H9 (cell line): ENCODE measurements around the gene HSPA6. TPM values are rescaled to one million over a fixed set of nuclear protein-coding genes. Genes with fewer than 3 reads are reported as not detected.

Experiments
- DNase-seq: peaks from one replicate; pipeline ENCODE4 v3.0.0-alpha.2; 2017
- H2AFZ ChIP-seq: one replicate; pipeline ENCODE4 v1.6.1; 2013; ENCODE audit warnings: mild to moderate bottlenecking, low read length, control low read depth, moderate library complexity
- H2AK5ac ChIP-seq: 2 replicates; pipeline ENCODE4 v1.6.1; 2013; ENCODE audit warnings: low read length, control low read depth, mixed read lengths; ENCODE audit not compliant: insufficient read length
- H2BK120ac ChIP-seq: one replicate; pipeline ENCODE4 v1.6.1; 2013; ENCODE audit warnings: low read depth, mild to moderate bottlenecking, low read length, control low read depth, inconsistent platforms; ENCODE audit not compliant: poor library complexity, severe bottlenecking
- H2BK12ac ChIP-seq: 2 replicates; pipeline ENCODE4 v1.6.1; 2013; ENCODE audit warnings: low read length, control low read depth, mixed read lengths, low read depth; ENCODE audit not compliant: insufficient read length
- H2BK15ac ChIP-seq: 2 replicates; pipeline ENCODE4 v1.6.1; 2013; ENCODE audit warnings: low read depth, low read length, control low read depth
- H2BK20ac ChIP-seq: one replicate; pipeline ENCODE4 v1.6.1; 2013; ENCODE audit warnings: low read depth, mild to moderate bottlenecking, low read length, control low read depth, inconsistent platforms; ENCODE audit not compliant: poor library complexity, severe bottlenecking
- H2BK5ac ChIP-seq: 2 replicates; pipeline ENCODE4 v1.6.1; 2013; ENCODE audit warnings: low read length, control low read depth, mixed read lengths; ENCODE audit not compliant: insufficient read length
- H3K14ac ChIP-seq: 2 replicates; pipeline ENCODE4 v1.6.1; 2013; ENCODE audit warnings: low read length, control low read depth; ENCODE audit not compliant: insufficient read depth
- H3K18ac ChIP-seq: 2 replicates; pipeline ENCODE4 v1.6.1; 2013; ENCODE audit warnings: low read depth, mild to moderate bottlenecking, mixed read lengths, low read length, control low read depth; ENCODE audit not compliant: insufficient read length
- H3K23ac ChIP-seq: 2 replicates; pipeline ENCODE4 v1.6.1; 2013; ENCODE audit warnings: low read length, control low read depth, mixed read lengths, low read depth; ENCODE audit not compliant: insufficient read length
- H3K23me2 ChIP-seq: 2 replicates; pipeline ENCODE4 v1.6.1; 2013; ENCODE audit warnings: low read depth, mild to moderate bottlenecking, mixed read lengths, low read length, control low read depth; ENCODE audit not compliant: insufficient read length, poor library complexity, severe bottlenecking
- H3K27ac ChIP-seq: 2 replicates; pipeline ENCODE4 v1.5.1; 2013; ENCODE audit warnings: low read length, control low read depth, mixed read lengths, low read depth; ENCODE audit not compliant: insufficient read length
- H3K27me3 ChIP-seq: 2 replicates; pipeline ENCODE4 v1.6.1; 2013; ENCODE audit warnings: low read length, control low read depth, inconsistent platforms; ENCODE audit not compliant: insufficient read depth
- H3K4ac ChIP-seq: 2 replicates; pipeline ENCODE4 v1.6.1; 2013; ENCODE audit warnings: low read depth, mild to moderate bottlenecking, control low read depth, inconsistent platforms, low read length, moderate library complexity
- H3K4me1 ChIP-seq: 2 replicates; pipeline ENCODE4 v1.6.1; 2013; ENCODE audit warnings: low read length, control low read depth, inconsistent platforms; ENCODE audit not compliant: insufficient read depth
- H3K4me2 ChIP-seq: 2 replicates; pipeline ENCODE4 v1.6.1; 2013; ENCODE audit warnings: low read length, control low read depth, mixed read lengths; ENCODE audit not compliant: insufficient read length, insufficient read depth
- H3K56ac ChIP-seq: 2 replicates; pipeline ENCODE4 v1.6.1; 2013; ENCODE audit warnings: low read depth, mild to moderate bottlenecking, mixed read lengths, low read length, control low read depth; ENCODE audit not compliant: insufficient read length
- H3K79me1 ChIP-seq: 2 replicates; pipeline ENCODE4 v1.6.1; 2013; ENCODE audit warnings: low read depth, mild to moderate bottlenecking, moderate library complexity, low read length, control low read depth, inconsistent platforms; ENCODE audit not compliant: insufficient read depth, poor library complexity, severe bottlenecking
- H3K79me2 ChIP-seq: 2 replicates; pipeline ENCODE4 v1.6.1; 2013; ENCODE audit warnings: low read length, control low read depth, inconsistent platforms; ENCODE audit not compliant: insufficient read depth
- H3K9ac ChIP-seq: 2 replicates; pipeline ENCODE4 v1.6.1; 2013; ENCODE audit warnings: low read length, control low read depth, mixed read lengths; ENCODE audit not compliant: insufficient read length; ENCODE audit errors: extremely low read depth
- H3K9me3 ChIP-seq: one replicate; pipeline ENCODE4 v1.6.1; 2013; ENCODE audit warnings: low read depth, low read length, inconsistent platforms; ENCODE audit not compliant: control insufficient read depth
- H3T11ph ChIP-seq: one replicate; pipeline ENCODE4 v1.6.1; 2013; ENCODE audit warnings: mild to moderate bottlenecking, low read length, control low read depth, inconsistent platforms
- H4K20me1 ChIP-seq: one replicate; pipeline ENCODE4 v1.6.1; 2013; ENCODE audit not compliant: control insufficient read depth, insufficient read length, insufficient read depth
- H4K5ac ChIP-seq: 2 replicates; pipeline ENCODE4 v1.6.1; 2013; ENCODE audit warnings: low read depth, mild to moderate bottlenecking, mixed read lengths, low read length, control low read depth; ENCODE audit not compliant: insufficient read length
- H4K8ac ChIP-seq: replicated peaks from 2 replicates; pipeline ENCODE4 v1.6.1; 2013; ENCODE audit warnings: low read length, control low read depth, mixed read lengths, low read depth; ENCODE audit not compliant: insufficient read length
- H4K91ac ChIP-seq: 2 replicates; pipeline ENCODE4 v1.6.1; 2013; ENCODE audit warnings: low read depth, mild to moderate bottlenecking, moderate library complexity, mixed read lengths, low read length, control low read depth; ENCODE audit not compliant: insufficient read length
- H3K27ac Mint-ChIP-seq, 3 experiments: 2 replicates in 2 of 3; 3 replicates in 1 of 3; pipeline ENCODE4 v1.8.0; 2020 to 2021; ENCODE audit warnings: mixed read lengths in 3 of 3, mild to moderate bottlenecking in 1 of 3, moderate library complexity in 1 of 3
- H3K27me3 Mint-ChIP-seq: 2 replicates; pipeline ENCODE4 v1.8.0; 2021; ENCODE audit warnings: low read depth, mild to moderate bottlenecking, moderate library complexity, mixed read lengths
- H3K36me3 Mint-ChIP-seq, 3 experiments: 2 replicates in 2 of 3; 3 replicates in 1 of 3; pipeline ENCODE4 v1.8.0; 2020 to 2021; ENCODE audit warnings: low read depth in 3 of 3, mixed read lengths in 3 of 3; ENCODE audit not compliant: insufficient read depth in 1 of 3
- H3K4me1 Mint-ChIP-seq, 2 experiments: 2 replicates each; pipeline ENCODE4 v1.8.0; 2020; ENCODE audit warnings: mixed read lengths in 2 of 2
- H3K4me3 Mint-ChIP-seq, 2 experiments: 2 replicates in 1 of 2; 3 replicates in 1 of 2; pipeline ENCODE4 v1.8.0; 2020 to 2021; ENCODE audit warnings: mild to moderate bottlenecking in 2 of 2, mixed read lengths in 2 of 2, moderate library complexity in 1 of 2
- H3K9me3 Mint-ChIP-seq, 2 experiments: 2 replicates in 1 of 2; 3 replicates in 1 of 2; pipeline ENCODE4 v1.8.0; 2020; ENCODE audit warnings: mild to moderate bottlenecking in 2 of 2, mixed read lengths in 2 of 2, moderate library complexity in 1 of 2
- total RNA-seq: library from RNA; stranded (reverse); gene quantifications from 2 replicates; pipeline ENCODE4 v1.2.1, GENCODE V29; 2021
- TF ChIP-seq, protein P1 (sequence below): fragments of 200-600 bp; sonication (generic); conservative IDR thresholded peaks from 3 replicates; pipeline ENCODE4 v1.8.0; 2021; ENCODE audit warnings: antibody characterized with exemption, mild to moderate bottlenecking

HSPA6 gene
- total RNA-seq, 1 experiment from 2014 or later, result not detected

- no peak overlapping the region for H4K91ac ChIP-seq
- no peak overlapping the region for H4K5ac ChIP-seq
- H3K9ac ChIP-seq, result no peak overlapping the region
- H3K4ac ChIP-seq, result no peak overlapping the region
- no peak overlapping the region for H3K27ac ChIP-seq
- H3K14ac ChIP-seq, result no peak overlapping the region
- no peak overlapping the region for H2AFZ ChIP-seq
- H3K9me3 ChIP-seq, result no peaks in the 10 kb centered on the region
- no peak overlapping the region for H4K8ac ChIP-seq
- no peaks in the 10 kb centered on the region for H3K4me1 ChIP-seq
- no peaks in the 10 kb centered on the region; a peak in 1 of 5 replicates for H3K9me3 Mint-ChIP-seq
- no peak overlapping the region for H2BK120ac ChIP-seq
- H4K20me1 ChIP-seq, result no peaks in the 10 kb centered on the region
- H3T11ph ChIP-seq, result no peak overlapping the region
- no peak overlapping the region for H3K4me3 Mint-ChIP-seq
- H3K27ac Mint-ChIP-seq, result no peak overlapping the region
- peaks cover 16 to 19% of the 10 kb centered on the region in 2 experiments for H3K4me1 Mint-ChIP-seq
- TF ChIP-seq, protein P1, sequence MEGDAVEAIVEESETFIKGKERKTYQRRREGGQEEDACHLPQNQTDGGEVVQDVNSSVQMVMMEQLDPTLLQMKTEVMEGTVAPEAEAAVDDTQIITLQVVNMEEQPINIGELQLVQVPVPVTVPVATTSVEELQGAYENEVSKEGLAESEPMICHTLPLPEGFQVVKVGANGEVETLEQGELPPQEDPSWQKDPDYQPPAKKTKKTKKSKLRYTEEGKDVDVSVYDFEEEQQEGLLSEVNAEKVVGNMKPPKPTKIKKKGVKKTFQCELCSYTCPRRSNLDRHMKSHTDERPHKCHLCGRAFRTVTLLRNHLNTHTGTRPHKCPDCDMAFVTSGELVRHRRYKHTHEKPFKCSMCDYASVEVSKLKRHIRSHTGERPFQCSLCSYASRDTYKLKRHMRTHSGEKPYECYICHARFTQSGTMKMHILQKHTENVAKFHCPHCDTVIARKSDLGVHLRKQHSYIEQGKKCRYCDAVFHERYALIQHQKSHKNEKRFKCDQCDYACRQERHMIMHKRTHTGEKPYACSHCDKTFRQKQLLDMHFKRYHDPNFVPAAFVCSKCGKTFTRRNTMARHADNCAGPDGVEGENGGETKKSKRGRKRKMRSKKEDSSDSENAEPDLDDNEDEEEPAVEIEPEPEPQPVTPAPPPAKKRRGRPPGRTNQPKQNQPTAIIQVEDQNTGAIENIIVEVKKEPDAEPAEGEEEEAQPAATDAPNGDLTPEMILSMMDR, result no peak
- H2BK12ac ChIP-seq, result no peak overlapping the region
- H3K4me2 ChIP-seq, result no peak overlapping the region
- no peaks in the 10 kb centered on the region for H3K27me3 ChIP-seq
- H3K23me2 ChIP-seq, result no peaks in the 10 kb centered on the region
- no peaks in the 10 kb centered on the region for H3K79me1 ChIP-seq
- H3K23ac ChIP-seq, result no peak overlapping the region
- no peaks in the 10 kb centered on the region for H3K79me2 ChIP-seq
- H3K36me3 Mint-ChIP-seq, result no peaks in the 10 kb centered on the region
- no peak overlapping the region for H3K18ac ChIP-seq
- H3K27me3 Mint-ChIP-seq, result peaks cover 13% of the 10 kb centered on the region
- H2BK20ac ChIP-seq, result no peak overlapping the region
- no peak for DNase-seq
- H2AK5ac ChIP-seq, result no peak overlapping the region
- H2BK5ac ChIP-seq, result no peak overlapping the region
- no peak overlapping the region for H2BK15ac ChIP-seq
- H3K56ac ChIP-seq, result no peak overlapping the region
These were observed 21.0 kb upstream of the HSPA6 start for GRCh38 chr1:161503394-161503748.
